AG04450 (cell line): Measurements from ENCODE around the gene SESN2. TPM values are rescaled to one million over a fixed set of nuclear protein-coding genes. Genes with fewer than 3 reads are reported as not detected.
A peak's percentile ranks its signal among the peaks of the same experiment; 100 is the strongest.

ENCODE experiments used
- CTCF ChIA-PET: fragments of 300-600, 350-600 bp; formaldehyde crosslinking; extraction: SDS; loops from one replicate; lab custom pipeline; 2022; ENCODE audit warnings: antibody characterized with exemption, inconsistent platforms; lab: Charles Lee
- POLR2A ChIA-PET: fragments of 350-600 bp; formaldehyde crosslinking; extraction: SDS; loops from one replicate; lab custom pipeline; 2021; ENCODE audit warnings: antibody characterized with exemption, inconsistent platforms; lab: Yijun Ruan, JAX
- DNase-seq: peaks from one replicate; pipeline ENCODE4 v3.0.0-alpha.2; 2011; ENCODE audit warnings: low read depth, low spot score
- H3K27ac ChIP-seq: one replicate; pipeline ENCODE4 v1.5.1; 2012; ENCODE audit warnings: low read depth, low read length, control low read depth
- H3K27me3 ChIP-seq: one replicate; pipeline ENCODE4 v1.6.0; 2012; ENCODE audit warnings: low read length; ENCODE audit not compliant: control insufficient read depth, insufficient read depth
- H3K4me3 ChIP-seq: 2 replicates; pipeline ENCODE4 v1.5.1; 2011; ENCODE audit warnings: mild to moderate bottlenecking, low read depth, low read length, control low read depth
- H3K9me3 ChIP-seq: 2 replicates; pipeline ENCODE4 v1.5.1; 2012; ENCODE audit warnings: low read length; ENCODE audit not compliant: control insufficient read depth, insufficient read depth
- CTCF ChIP-seq: IDR thresholded peaks from 2 replicates; pipeline ENCODE4 v1.5.1; 2011; ENCODE audit warnings: low read depth, low read length, control low read depth, inconsistent platforms
- polyA plus RNA-seq: library from polyadenylated mRNA; depleted of rRNA; stranded (reverse); fragments of >200 nt; gene quantifications from 2 replicates; pipeline ENCODE4 v1.2.3, GENCODE V29; 2011

The SESN2 gene
- polyA plus RNA-seq, 1 experiment: 27.5 TPM

GRCh38 chr1:28309702-28310101, 50.4 kb downstream of the SESN2 start:
- no peaks in the 10 kb centered on the region for H3K9me3 ChIP-seq
- POLR2A ChIA-PET: no interaction called here
- no peaks in the 10 kb centered on the region for H3K27me3 ChIP-seq
- no peak overlapping the region for H3K27ac ChIP-seq
- CTCF ChIA-PET: no interaction called here
- no peak overlapping the region for H3K4me3 ChIP-seq
- no peak for DNase-seq
- no peak for TF ChIP-seq CTCF

- Histone ChIP-seq H3K9me3 (no peaks in the 10 kb centered on the region), H3K27ac (no peak overlapping the region), H3K4me3 (no peak overlapping the region), H3K27me3 (no peaks in the 10 kb centered on the region)
- no peak for TF ChIP-seq CTCF
- CTCF ChIA-PET: interaction anchor here (0.8 kb wide), 1 partner anchor 65 kb away, joined by 4 read pairs; no protein-coding TSS in a partner anchor
- peak; percentile 24 for DNase-seq
- POLR2A ChIA-PET: interaction anchor here (0.6 to 1.3 kb wide), 4 partner anchors 13 to 65 kb away, joined by 3 to 7 read pairs (median 4); partner anchors contain the start of gene MED18
Observed at GRCh38 chr1:28313702-28314546, 54.6 kb downstream of the SESN2 start.

GRCh38 chr1:28314547-28314941, 55.2 kb downstream of the SESN2 start:
- H3K9me3 ChIP-seq: no peaks in the 10 kb centered on the region
- no peak for TF ChIP-seq CTCF
- ChIA-PET CTCF (no interaction called here), POLR2A (interaction anchor here (1.2 to 1.3 kb wide), 2 partner anchors 14 to 66 kb away, joined by 3 to 7 read pairs; partner anchors contain the start of gene MED18)
- H3K27me3 ChIP-seq: no peaks in the 10 kb centered on the region
- DNase-seq: no peak
- no peak overlapping the region for H3K4me3 ChIP-seq
- no peak overlapping the region for H3K27ac ChIP-seq

DNA sequence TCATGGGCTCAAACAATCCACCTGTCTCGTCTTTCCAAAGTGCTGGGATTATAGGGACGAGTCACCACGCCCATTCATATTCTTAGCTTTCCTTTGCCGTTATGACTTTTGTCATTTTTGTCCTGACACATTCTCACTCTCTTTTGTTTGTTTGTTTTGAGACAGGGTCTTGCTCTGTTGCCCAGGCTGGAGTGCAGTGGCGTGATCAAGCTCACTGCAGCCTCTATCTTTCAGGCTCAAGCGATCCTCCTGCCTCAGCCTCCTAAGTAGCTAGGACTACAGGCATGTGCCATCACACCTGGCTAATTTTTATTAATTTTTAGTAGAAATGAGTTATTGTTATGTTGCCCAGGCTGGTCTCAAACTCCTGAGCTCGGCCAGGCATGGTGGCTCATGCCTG, 57.7 kb downstream of the SESN2 start:
- no peaks in the 10 kb centered on the region for H3K9me3 ChIP-seq
- H3K27ac ChIP-seq: no peak overlapping the region
- ChIA-PET POLR2A (no interaction called here), CTCF (interaction anchor here (1.4 kb wide), 1 partner anchor 43 kb away, joined by 4 read pairs; no protein-coding TSS in a partner anchor)
- no peaks in the 10 kb centered on the region for H3K27me3 ChIP-seq
- TF ChIP-seq CTCF: no peak
- DNase-seq: no peak
- H3K4me3 ChIP-seq: no peak overlapping the region

GRCh38 chr1:28322194-28322593, 62.9 kb downstream of the SESN2 start:
- no peak for DNase-seq
- no peaks in the 10 kb centered on the region for H3K9me3 ChIP-seq
- ChIA-PET CTCF (interaction anchor here (0.5 to 1.5 kb wide), 2 partner anchors 73 to 150 kb away, joined by 3 to 10 read pairs; no protein-coding TSS in a partner anchor), POLR2A (no interaction called here)
- H3K27ac ChIP-seq: no peak overlapping the region
- H3K4me3 ChIP-seq: no peak overlapping the region
- no peak for TF ChIP-seq CTCF
- H3K27me3 ChIP-seq: no peaks in the 10 kb centered on the region
